ENCODE results near the gene AUTS2.
A peak's percentile ranks its signal among the peaks of the same experiment; 100 is the strongest.

AUTS2 gene

GRCh38 chr7:70707823-70708243, 1109.6 kb downstream of the AUTS2 start (continued):
- TF ChIP-seq ZNF174 (tag by site-specific recombination; IDR thresholded peaks at IDR 0.05) (no peak), ZNF239 (tag by site-specific recombination; IDR thresholded peaks at IDR 0.05) (no peak), ZNF391 (tag by site-specific recombination; IDR thresholded peaks at IDR 0.05; ENCODE audit: borderline replicate concordance, low read depth) (no peak), KLF9 (tag by site-specific recombination; IDR thresholded peaks at IDR 0.05; ENCODE audit: low read depth) (no peak), ZSCAN5A (tag by site-specific recombination; IDR thresholded peaks at IDR 0.05) (no peak), YY2 (tag by site-specific recombination; IDR thresholded peaks at IDR 0.05) (no peak), ZNF292 (tag by site-specific recombination; IDR thresholded peaks at IDR 0.05; ENCODE audit: borderline replicate concordance, low read depth) (no peak), ZNF341 (tag by site-specific recombination; IDR thresholded peaks at IDR 0.05; ENCODE audit: low read depth) (no peak), ZBTB26 (tag by site-specific recombination; optimal IDR thresholded peaks at IDR 0.05) (no peak), ZBTB44 (tag by site-specific recombination; IDR thresholded peaks at IDR 0.05) (peak; percentile 32; the same call in 1 of the 2 replicates), PBX3 (CRISPR knock-in tag; IDR thresholded peaks at IDR 0.05) (no peak), SP3 (tag by site-specific recombination; IDR thresholded peaks at IDR 0.05) (no peak), GLIS1 (tag by site-specific recombination; IDR thresholded peaks at IDR 0.05) (peak; percentile 80), IKZF3 (tag by site-specific recombination; IDR thresholded peaks at IDR 0.05) (peak; percentile 43; the same call in 1 of the 2 replicates), ZBTB20 (tag by site-specific recombination; IDR thresholded peaks at IDR 0.05) (no peak), ZNF488 (tag by site-specific recombination; IDR thresholded peaks at IDR 0.05) (peak; percentile 44; the same call in 1 of the 2 replicates), ZNF670 (tag by site-specific recombination; IDR thresholded peaks at IDR 0.05; ENCODE audit: low read depth) (no peak), ZNF560 (tag by site-specific recombination; IDR thresholded peaks at IDR 0.05; ENCODE audit: borderline replicate concordance) (no peak), ZNF23 (tag by site-specific recombination; IDR thresholded peaks at IDR 0.05; ENCODE audit: borderline replicate concordance) (no peak), ZNF2 (tag by site-specific recombination; IDR thresholded peaks at IDR 0.05) (no peak), ZNF114 (tag by site-specific recombination; IDR thresholded peaks at IDR 0.05) (no peak), KLF7 (tag by site-specific recombination; IDR thresholded peaks at IDR 0.05; ENCODE audit: borderline replicate concordance) (peak; percentile 29; the same call in 1 of the 2 replicates), ZSCAN30 (tag by site-specific recombination; IDR thresholded peaks at IDR 0.05) (peak; percentile 29; the same call in 1 of the 2 replicates), ZNF518A (tag by site-specific recombination; conservative IDR thresholded peaks at IDR 0.05; ENCODE audit: low read depth) (peak; percentile 36), ZNF132 (tag by site-specific recombination; IDR thresholded peaks at IDR 0.05; ENCODE audit: borderline replicate concordance) (no peak), ZNF394 (tag by site-specific recombination; IDR thresholded peaks at IDR 0.05; ENCODE audit: borderline replicate concordance) (0 out of 2 replicates have a peak, but pooled peaks have one; percentile 44), ZNF19 (tag by site-specific recombination; IDR thresholded peaks at IDR 0.05; ENCODE audit: low read depth) (no peak)
